ACHN (cell line): ENCODE results near the gene GLB1L3.
"Not testable (repeated sequence)": the region's sequence is repeated elsewhere in the genome, so short reads cannot be mapped to it uniquely, and the experiment has no call there.

Experiments used
- DNase-seq: peaks from one replicate; pipeline ENCODE4 v3.0.0-alpha.2; 2015
- in situ Hi-C: cut with HindIII; loops from 2 replicates; pipeline ENCODE4 v1.10.0; 2017; ENCODE audit warnings: low sequenced_read_pairs, low pct_ligation_motif_present, low pct_unique_long_range_greater_than_20kb

Gene GLB1L3

DNA sequence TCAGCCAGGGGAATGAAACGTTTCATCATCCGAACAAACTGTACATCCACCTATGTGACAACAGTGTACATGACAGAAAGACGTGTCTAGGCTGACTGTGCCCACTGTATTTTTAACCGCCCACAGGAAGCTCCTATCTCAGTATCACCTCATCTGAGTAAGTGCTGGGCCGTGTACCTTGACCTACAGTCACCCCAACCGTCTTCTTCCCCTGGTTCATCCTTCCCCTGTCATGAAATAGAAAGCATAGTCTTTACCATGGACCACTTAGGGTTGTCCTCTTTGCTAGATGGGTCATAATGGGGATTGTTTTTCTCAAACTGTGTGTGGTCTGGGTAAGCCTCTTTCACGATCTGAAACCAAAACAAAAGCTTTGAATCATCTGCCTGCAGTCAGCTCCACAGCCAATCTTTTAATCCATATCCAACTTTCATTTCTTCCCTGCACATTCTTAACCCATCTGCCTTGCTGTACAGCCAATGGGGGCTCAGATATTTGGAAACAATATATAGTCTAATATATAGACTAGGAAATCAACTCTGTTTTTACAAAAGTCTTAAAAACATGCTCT is 27.2 kb upstream of the GLB1L3 start:
- DNase-seq: no peak
- in situ Hi-C loops: no loop called here

DNA sequence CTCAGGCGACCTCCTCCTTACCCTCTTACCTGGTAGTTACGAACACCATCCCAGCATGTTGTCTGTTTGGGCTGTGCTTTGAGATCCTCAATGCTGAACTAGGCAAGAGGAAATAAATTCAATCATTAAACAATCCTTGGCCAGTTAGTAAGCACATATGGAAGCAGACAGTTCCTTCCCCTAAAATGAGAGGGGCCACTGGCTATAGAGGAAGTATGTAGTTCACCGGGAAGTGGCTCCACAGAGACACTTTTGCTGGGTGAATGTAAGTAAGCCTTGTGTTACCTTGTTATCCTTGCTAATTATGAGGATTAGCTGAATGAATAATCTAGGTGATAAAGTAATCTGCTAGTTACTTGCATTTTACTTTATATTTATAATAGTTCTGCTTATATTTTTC is 25.9 kb upstream of the GLB1L3 start:
- no peak for DNase-seq
- in situ Hi-C loops: no loop called here

DNA sequence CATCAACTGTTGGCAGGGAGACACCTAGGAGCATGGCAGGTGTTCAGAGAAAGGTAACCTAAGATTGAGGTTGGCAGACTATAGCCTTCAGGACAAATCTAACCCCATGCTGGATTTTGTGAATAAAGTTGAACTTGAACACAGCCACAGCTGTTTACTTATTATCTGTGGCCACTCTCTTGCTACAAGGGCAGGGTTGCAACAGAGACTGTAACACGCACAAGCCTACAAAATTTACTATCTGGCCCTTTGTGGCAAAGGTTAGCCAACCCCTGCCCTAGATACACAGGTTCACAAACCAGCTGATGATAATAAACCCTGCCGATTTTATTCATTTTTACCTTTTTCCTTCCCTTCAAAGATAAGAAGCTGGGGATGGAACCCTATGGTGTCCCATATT is 25.5 kb upstream of the GLB1L3 start:
- in situ Hi-C loops: no loop called here
- DNase-seq: no peak

DNA sequence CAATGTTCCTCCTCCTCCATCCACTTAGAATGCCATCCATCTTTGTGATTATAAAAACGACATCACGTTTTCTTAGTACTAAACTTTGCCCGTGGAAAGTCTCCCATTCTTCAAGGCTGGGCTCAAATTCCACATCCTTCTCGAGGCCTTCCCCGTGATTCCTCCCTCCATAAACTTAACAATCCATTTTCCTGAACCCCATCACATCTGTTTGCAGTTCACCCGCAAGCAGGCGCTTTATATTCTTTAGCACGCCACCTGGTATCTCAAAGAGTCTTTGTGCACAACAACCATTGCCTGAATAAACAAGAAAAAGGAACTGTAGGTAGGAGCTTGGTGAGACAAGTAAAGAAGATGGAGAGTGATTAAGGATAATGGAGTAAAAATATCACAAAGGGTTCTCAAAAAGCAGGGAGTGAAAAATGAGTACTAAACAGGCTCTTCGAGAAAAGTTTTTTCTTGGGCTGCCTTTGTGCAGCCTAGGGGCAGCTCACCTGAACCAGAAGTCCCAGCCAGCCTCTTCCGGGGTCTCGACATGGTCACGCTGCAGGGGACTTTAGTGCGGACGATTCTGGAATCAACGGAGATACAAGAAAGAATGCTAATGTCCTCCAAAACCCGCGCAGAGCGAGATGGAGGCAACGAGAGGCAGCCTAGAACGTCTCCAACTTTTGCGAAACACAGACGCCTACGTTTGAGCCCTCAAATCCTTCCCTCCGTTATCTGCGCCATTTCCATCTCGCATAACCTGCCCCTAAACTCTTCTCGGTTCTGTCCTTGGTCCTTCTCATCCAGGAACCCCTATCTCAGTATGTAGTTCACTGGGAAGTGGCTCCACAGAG is 23.6 kb upstream of the GLB1L3 start:
- in situ Hi-C loops: no loop called here
- DNase-seq: peak; percentile 37

DNA sequence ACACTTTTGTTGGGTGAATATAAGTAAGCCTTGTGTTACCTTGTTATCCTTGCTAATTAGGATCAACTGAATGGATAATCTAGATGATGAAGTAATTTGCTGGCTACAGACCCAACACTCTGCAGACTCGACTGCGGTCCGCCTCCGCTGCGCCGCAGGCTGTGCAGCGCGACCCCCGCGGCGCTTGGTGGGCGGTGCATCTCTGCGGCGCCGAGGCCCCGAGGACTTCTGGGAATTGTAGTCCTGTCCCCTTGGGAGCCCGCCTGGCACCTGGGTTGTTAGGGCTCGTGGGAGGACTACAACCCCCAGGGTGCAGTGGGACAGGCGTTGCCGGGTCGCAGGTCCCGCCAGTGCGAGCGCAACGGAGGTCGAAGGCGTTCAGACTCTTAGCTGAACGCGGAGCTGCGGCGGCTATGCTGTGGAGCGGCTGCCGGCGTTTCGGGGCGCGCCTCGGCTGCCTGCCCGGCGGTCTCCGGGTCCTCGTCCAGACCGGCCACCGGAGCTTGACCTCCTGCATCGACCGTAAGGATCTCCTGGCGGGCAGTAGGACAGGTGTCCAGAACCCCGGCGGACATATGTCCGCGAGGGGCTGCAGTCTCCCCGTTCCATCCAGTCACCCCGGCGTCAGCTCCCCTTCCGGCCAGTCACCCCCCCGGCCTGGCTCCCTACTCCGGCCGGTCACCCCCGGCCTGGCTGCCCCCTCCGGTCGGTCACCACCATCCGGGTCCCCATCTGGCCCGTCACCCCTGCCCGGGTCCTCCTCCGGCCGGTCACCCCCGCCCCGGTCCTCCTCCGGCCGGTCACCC is 22.8 kb upstream of the GLB1L3 start, which contains the start of the genes ACAD8 and THYN1:
Gene ACAD8 (plus strand): TSS at position 381 of the 806 bp plus-strand sequence. CDS start 33 bp downstream, at position 414.
Gene THYN1 (minus strand): TSS at position 165 of the 806 bp plus-strand sequence. CDS start 470 bp downstream, outside the sequence.
- in situ Hi-C loops: no loop called here
- peak; percentile 93 for DNase-seq

DNA sequence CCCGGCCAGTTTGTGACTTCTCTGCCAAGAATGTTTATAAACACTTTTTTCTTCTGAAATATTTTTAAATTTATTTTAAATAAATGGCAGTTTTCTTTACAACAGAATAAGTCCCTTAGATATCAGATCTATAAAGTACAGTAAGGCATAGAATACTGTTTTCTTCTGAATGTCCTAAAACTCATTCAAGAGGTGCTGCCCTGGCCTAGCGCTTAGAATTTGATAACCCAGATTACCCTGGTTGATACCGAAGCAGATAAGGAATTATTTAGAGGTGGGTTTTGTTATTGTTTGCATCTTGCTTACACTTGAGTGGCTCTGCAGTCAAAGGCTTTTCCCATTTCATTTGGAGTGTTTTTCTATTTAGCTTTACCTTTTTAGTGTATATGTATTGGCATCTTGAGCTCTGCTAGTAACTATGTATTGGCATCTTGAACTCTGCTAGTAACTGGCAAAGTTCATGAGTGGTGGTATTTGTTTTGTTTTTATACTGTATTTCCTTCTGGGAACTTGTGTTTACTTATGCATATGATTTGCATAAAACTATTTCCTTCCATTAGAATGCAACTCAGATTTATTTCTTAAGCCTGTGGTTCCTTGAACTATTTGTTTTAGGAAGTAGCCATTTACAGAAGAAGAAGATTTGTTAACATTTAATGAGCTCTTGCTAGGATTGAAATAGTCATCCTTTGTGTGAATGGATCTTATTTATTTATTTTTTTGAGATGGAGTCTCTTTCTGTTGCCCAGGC is 21.6 kb upstream of the GLB1L3 start:
- in situ Hi-C loops: no loop called here

DNA sequence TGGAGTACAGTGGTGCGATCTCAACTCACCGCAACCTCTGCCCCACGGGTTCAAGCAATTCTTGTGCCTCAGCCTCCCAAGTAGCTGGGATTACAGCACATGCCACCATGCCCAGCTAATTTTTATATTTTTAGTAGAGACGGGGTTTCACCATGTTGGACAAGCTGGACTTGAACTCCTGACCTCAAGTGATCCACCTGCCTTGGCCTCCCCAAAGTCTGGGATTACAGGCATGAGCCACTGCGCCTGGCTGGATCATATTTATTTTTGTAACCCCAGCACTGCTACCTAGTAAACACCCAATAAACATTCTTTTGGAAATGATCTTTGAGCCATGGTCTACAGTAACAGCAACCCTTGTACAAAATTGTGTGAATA is 21.0 kb upstream of the GLB1L3 start:
- in situ Hi-C loops, DNase-seq: not testable (repeated sequence)

More for the DNA sequence above, 21.6 kb upstream of the GLB1L3 start:
- no peak for DNase-seq

DNA sequence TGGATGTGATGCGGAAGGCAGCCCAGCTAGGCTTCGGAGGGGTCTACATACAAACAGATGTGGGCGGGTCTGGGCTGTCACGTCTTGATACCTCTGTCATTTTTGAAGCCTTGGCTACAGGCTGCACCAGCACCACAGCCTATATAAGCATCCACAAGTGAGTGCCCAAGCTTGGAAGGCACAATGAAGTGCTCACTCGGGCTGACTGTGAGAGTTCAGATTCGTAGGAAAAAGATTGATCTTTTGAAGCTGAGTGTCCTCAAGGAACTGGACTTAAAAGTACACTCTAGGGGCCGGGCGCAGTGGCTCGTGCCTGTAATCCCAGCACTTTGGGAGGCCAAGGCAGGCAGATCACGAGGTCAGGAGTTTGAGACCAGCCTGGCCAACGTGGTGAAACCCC is 19.1 kb upstream of the GLB1L3 start:
- no peak for DNase-seq
- in situ Hi-C loops: no loop called here

DNA sequence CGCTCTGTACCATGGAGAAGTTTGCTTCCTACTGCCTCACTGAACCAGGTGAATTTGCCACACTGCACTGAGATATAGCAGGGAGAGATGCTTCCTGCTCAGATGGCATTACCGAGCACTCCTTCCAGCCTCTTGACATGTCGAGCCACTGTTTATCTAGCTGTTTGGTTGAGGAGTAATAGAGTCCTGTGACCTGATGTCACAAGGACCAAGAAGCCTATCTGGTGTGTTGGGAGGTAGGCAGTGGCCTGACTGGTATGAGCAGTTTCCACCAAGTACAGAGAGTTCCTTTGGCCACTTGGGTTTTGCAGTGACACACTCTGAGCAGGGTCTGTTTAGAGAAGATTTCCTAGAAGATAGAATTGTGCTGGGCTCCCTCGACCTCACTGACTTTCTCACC is 17.6 kb upstream of the GLB1L3 start:
- DNase-seq: no peak
- in situ Hi-C loops: no loop called here

DNA sequence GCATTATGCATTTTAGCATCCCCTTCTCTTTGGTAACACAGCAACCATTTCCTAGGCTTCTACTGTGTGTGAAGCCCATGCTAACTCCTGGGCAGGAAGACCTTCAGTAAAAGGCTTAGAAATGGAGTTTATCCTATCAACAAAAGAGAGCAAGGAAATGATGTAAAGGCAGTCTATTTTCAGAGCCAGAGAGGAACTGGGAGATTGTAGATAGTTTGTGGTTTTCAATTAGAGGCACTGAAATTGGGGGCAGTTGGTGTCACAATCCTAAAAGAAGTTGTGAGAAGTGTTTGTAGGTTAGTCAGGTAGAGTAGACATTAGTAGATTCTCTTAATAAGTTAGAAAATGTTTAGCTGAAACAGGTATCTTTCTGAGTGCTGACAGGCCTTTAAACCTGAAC is 15.7 kb upstream of the GLB1L3 start:
- no peak for DNase-seq
- in situ Hi-C loops: no loop called here

DNA sequence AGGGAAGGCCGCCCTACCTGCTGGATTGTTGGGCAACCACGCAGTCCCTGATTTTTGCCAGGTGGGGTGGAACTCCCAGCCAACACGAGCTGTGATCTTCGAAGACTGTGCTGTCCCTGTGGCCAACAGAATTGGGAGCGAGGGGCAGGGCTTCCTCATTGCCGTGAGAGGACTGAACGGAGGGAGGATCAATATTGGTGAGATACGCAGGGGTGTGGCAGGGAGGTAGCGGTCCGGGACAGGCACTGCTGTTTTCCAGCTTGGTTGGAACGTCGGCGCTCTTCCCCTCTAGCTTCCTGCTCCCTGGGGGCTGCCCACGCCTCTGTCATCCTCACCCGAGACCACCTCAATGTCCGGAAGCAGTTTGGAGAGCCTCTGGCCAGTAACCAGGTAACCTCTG is 15.2 kb upstream of the GLB1L3 start:
- no peak for DNase-seq
- in situ Hi-C loops: no loop called here

DNA sequence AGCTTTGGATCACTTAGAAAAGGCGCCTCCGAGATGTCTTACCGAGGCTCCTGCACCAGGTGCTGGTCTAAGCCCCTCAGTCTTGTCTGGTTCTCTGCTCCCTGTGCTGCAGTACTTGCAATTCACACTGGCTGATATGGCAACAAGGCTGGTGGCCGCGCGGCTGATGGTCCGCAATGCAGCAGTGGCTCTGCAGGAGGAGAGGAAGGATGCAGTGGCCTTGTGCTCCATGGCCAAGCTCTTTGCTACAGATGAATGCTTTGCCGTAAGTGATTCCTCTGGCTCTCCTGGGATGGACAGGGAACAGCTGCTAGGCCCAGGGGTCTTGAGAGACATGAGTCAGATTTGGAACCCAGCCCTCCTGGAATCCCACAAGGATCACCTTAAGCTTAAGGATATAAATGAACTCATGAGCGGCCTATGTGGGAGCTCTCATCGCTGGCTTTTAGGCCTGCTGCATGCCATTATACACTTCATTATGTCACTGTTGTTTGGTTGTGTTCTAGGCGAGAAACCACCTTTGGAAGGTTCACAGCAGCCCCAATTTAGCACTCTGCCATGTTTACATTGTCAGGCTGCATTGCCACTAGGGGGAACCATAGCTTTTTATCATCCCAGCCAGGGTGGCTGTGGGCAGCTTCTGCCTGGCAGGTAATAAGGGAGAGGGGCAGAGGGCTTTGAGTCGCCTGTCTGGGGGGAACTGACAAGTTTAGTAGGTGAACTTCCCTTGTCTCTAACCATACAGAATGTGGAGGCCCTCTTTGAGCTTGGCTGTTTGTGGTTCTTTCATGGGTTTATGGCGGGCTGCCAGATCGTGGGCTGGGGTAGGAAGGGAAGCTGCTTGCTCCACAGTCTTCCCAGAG is 14.3 kb upstream of the GLB1L3 start:
- in situ Hi-C loops: no loop called here
- peak; percentile 25 for DNase-seq

DNA sequence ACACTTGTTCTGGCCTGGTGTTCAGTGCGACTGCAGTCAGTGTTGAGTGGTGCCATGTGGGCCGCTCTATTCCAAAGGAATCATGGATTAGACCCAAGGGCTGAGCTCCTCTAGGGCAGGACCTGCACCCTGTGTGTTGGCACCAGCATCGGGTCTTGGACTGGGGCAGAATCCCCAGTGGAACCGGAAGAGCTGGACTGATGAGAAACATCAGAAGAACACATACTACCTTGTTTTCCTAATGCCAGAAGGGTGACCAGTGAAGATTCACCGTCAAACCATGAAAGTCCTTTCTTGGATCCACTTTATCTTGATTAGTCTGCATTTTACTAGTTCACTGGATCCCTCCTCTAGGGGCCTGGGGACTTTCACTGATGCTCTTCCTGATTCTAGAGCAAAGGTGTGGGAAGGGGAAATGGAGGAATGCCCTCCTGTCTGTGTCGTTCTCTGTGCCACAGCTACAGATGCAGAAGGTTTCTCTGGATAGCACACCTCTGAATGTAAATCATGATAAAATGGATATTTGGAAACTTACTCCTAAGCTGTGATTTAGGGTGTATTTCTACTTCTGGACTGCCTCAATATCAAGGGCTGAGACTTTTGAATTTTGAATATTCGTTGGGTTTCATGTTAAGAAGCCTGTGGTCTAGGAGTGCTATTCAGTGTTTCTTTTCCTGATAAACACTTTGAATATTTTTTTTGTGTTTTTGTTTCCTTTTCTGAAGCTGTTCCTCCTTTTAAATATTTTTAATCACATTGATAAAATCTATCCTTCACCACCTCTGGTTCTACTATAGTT is 11.0 kb upstream of the GLB1L3 start:
- in situ Hi-C loops: no loop called here
- no peak for DNase-seq

DNA sequence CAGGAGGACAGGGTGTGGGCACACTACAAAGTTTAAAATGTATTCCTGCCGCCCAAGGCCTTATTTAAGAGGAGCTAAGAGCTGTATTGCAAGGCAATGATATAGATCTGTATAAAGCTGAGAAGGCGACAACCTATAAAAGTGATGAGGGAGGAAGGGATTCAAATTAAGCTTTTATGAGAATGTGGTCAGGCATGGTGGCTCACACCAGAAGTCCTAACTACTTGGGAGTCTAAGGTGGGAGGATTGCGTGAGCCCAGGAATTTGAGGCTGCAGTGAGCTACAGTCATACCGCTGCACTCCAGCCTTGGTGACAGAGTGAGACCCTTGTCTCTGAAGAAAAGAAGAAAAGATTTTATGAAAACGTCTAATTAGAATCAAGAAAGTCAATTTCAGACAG is 9.7 kb upstream of the GLB1L3 start:
- in situ Hi-C loops: no loop called here
- no peak for DNase-seq

DNA sequence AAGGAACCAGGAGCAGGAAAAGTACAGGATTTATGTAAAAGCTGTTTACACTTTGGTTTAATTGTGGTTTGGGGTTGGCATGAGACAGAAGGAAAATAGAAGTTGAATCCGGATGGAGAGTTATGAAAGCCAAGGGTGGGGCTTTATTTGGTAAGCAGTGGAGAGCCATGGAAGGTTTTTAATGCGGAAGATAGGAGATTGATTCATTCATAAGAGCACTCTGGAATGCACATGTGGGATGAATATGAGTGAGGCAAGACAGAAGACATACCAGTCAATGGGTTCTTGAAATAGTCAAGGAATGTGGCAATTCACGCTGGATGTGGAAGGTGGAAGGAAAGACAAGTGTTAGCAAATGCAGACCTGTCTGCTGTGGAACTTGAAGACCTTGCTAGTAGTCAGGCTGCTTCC is 9.3 kb upstream of the GLB1L3 start:
- in situ Hi-C loops: no loop called here
- no peak for DNase-seq

DNA sequence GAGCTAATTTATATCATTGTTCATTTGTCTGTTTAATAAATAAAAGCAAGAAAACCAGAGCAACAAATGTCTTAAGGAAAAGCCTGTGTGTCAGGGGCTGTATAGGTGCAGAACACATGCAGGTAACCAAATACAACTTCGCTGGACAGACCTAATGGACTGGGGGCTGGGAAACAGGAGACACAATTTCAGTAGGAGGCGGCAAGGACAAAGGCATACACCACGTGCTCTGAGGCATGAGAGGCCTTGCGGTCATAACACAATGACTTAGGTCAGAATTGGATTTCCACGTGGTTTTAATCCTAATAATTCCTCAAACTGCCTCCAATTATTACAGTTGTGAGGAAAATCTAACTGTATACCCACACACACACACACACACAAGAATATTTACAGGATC is 8.7 kb upstream of the GLB1L3 start:
- no peak for DNase-seq
- in situ Hi-C loops: no loop called here

DNA sequence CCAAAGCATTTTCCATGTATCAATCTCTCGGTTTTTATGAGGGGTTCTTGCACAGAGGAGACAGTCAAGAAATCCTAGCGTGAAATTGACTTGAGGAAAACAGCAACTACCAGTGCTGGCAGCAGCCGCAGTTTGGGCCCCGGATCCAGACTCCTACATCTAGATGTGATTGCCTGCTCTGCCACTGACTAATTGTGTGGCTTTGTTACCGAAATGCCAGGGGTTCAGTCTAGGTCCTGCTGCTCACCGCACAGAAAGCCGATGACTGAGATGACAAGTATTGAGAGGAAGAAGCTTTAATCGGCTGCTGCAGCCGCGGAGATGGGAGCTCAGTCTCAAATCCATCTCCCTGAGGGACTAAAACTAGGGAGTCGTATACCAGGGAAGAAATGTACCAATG is 8.2 kb upstream of the GLB1L3 start:
- no peak for DNase-seq
- in situ Hi-C loops: no loop called here
